ENCODE data around the gene SH2B3.

Gene SH2B3

GRCh38 chr12:111411185-111411764 lies 5.6 kb downstream of the SH2B3 start:
- POLR2A ChIA-PET: no interaction called here
- TF ChIP-seq NFRKB (IDR thresholded peaks at IDR 0.05) (no peak), ELF4 (IDR thresholded peaks at IDR 0.05) (no peak), FOXK2 (IDR thresholded peaks at IDR 0.05) (no peak), FOXA1 (IDR thresholded peaks at IDR 0.05) (no peak), SP1 (IDR thresholded peaks at IDR 0.05) (no peak), TARDBP (IDR thresholded peaks at IDR 0.05) (no peak), LEF1 (IDR thresholded peaks at IDR 0.05; ENCODE audit: borderline replicate concordance) (no peak), FOXM1 (IDR thresholded peaks at IDR 0.05; ENCODE audit: borderline replicate concordance) (no peak), HDGF (IDR thresholded peaks at IDR 0.05; ENCODE audit: borderline replicate concordance) (no peak), ZNF384 (IDR thresholded peaks at IDR 0.05) (no peak), L3MBTL2 (conservative IDR thresholded peaks at IDR 0.05) (no peak), SUZ12 (IDR thresholded peaks at IDR 0.05) (no peak), BHLHE40 (IDR thresholded peaks at IDR 0.05; ENCODE audit: borderline replicate concordance) (no peak), CTBP1 (IDR thresholded peaks at IDR 0.05; ENCODE audit: borderline replicate concordance) (no peak), ARNT (IDR thresholded peaks at IDR 0.05) (no peak)
- TF ChIP-seq, protein P1, sequence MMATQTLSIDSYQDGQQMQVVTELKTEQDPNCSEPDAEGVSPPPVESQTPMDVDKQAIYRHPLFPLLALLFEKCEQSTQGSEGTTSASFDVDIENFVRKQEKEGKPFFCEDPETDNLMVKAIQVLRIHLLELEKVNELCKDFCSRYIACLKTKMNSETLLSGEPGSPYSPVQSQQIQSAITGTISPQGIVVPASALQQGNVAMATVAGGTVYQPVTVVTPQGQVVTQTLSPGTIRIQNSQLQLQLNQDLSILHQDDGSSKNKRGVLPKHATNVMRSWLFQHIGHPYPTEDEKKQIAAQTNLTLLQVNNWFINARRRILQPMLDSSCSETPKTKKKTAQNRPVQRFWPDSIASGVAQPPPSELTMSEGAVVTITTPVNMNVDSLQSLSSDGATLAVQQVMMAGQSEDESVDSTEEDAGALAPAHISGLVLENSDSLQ (IDR thresholded peaks at IDR 0.05): no peak
- CTCF ChIA-PET: interaction anchor here (0.5 to 1.1 kb wide), 4 partner anchors 14 to 262 kb away, joined by 3 to 4 read pairs (median 4); no protein-coding TSS in a partner anchor
- DNase-seq (ENCODE audit: extremely low spot score): no peak

- DNase-seq (ENCODE audit: extremely low spot score): no peak
- ChIA-PET POLR2A (no interaction called here), CTCF (interaction anchor here (0.5 to 2.2 kb wide), 4 partner anchors 16 to 261 kb away, joined by 3 to 8 read pairs (median 4); no protein-coding TSS in a partner anchor)
- TF ChIP-seq ELF4 (IDR thresholded peaks at IDR 0.05) (no peak), ZNF384 (IDR thresholded peaks at IDR 0.05) (no peak), FOXA1 (IDR thresholded peaks at IDR 0.05) (no peak), L3MBTL2 (conservative IDR thresholded peaks at IDR 0.05) (no peak)
- TF ChIP-seq, protein P1 (IDR thresholded peaks at IDR 0.05): no peak
These were observed 6.5 kb downstream of the SH2B3 start for GRCh38 chr12:111412007-111412829.

DNA sequence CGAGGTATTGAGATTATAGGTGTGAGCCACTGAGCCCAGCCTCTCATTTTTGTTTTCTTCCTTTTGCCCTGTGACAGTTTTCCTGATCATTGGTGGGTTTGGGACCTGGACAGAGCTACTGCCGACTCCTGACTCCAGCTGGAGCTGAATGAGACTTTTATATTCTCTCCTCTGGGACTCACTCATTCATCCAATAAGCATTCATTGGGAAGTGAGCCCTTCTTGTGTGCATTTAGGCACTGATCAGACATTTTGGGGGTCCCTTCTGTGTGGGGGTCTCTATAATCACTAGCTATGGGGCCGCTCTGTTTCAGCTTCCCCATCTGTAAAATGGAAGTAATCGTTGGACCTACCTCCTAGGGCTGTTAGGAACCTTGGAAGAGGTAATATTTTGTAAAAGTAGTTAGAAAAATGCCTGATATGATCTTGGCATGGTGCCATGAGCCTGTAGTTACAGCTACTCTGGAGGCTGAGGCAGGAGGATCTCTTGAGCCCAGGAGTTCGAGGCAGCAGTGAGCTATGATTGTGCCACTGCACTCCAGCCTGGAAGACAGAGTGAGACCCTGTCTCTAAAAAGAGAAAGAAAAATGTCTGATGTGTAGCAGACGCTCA lies 7.2 kb downstream of the SH2B3 start:
- CTCF ChIA-PET: interaction anchor here (2.2 kb wide), 1 partner anchor 39 kb away, joined by 8 read pairs; no protein-coding TSS in a partner anchor
- DNase-seq (ENCODE audit: extremely low spot score): no peak
- POLR2A ChIA-PET: no interaction called here
- no peak for TF ChIP-seq ELF4 (IDR thresholded peaks at IDR 0.05)
- no peak for TF ChIP-seq FOXA1 (IDR thresholded peaks at IDR 0.05)
- no peak for TF ChIP-seq LEF1 (IDR thresholded peaks at IDR 0.05; ENCODE audit: borderline replicate concordance)

GRCh38 chr12:111413442-111414086 lies 7.8 kb downstream of the SH2B3 start:
- CTCF ChIA-PET: interaction anchor here (2.2 kb wide), 1 partner anchor 38 kb away, joined by 8 read pairs; no protein-coding TSS in a partner anchor
- DNase-seq (ENCODE audit: extremely low spot score): no peak
- POLR2A ChIA-PET: no interaction called here
- TF ChIP-seq FOXM1 (IDR thresholded peaks at IDR 0.05; ENCODE audit: borderline replicate concordance) (no peak), CTBP1 (IDR thresholded peaks at IDR 0.05; ENCODE audit: borderline replicate concordance) (no peak), ARNT (IDR thresholded peaks at IDR 0.05) (no peak), HDGF (IDR thresholded peaks at IDR 0.05; ENCODE audit: borderline replicate concordance) (no peak)
- TF ChIP-seq, protein P1 (IDR thresholded peaks at IDR 0.05): no peak

DNA sequence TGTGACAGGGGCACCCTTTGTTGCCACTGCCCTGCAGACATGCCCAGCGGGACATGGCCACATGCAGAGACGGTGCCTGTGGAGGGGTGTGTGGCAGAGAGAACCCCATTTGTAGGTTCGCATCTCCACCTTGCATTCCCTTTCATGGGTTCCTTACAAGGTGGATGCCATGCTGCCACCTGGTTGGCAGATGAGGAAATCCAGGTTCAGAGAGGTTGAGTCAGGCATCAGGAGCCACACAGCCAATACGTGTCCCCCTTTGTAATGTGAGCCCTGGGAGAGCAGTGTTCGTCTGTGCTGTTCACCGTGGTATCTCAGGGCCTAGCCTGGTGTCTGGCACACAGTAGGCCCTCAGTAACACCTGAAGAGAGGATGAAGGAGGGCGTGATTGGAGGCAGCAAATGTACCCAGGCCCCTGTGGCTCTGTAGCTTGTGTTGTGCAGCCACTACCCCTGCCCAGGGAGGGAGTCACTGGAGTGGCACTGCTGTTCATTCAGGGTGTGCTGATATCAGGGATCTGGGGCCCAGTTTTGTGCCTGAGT lies 9.1 kb downstream of the SH2B3 start:
- ChIA-PET POLR2A (no interaction called here), CTCF (no interaction called here)
- TF ChIP-seq LEF1 (IDR thresholded peaks at IDR 0.05; ENCODE audit: borderline replicate concordance) (no peak), ZNF384 (IDR thresholded peaks at IDR 0.05) (no peak), SP1 (IDR thresholded peaks at IDR 0.05) (no peak), TARDBP (IDR thresholded peaks at IDR 0.05) (no peak), HDGF (IDR thresholded peaks at IDR 0.05; ENCODE audit: borderline replicate concordance) (no peak), FOXA1 (IDR thresholded peaks at IDR 0.05) (no peak)
- TF ChIP-seq, protein P1 (IDR thresholded peaks at IDR 0.05): no peak
- DNase-seq (ENCODE audit: extremely low spot score): no peak

Data from HEK293T (cell line).